ENCODE results near the gene FGD4. TPM values are rescaled to one million over a fixed set of nuclear protein-coding genes. Genes with fewer than 3 reads are reported as not detected.

The FGD4 gene
- total RNA-seq, 2 experiments from 2014 or later = 0.25 to 0.34 TPM

- Mint-ChIP-seq H3K27ac (no peak overlapping the region), H3K36me3 (ENCODE audit: low read depth) (no peaks in the 10 kb centered on the region), H3K27me3 (no peaks in the 10 kb centered on the region), H3K4me3 (no peak overlapping the region), H3K9me3 (no peaks in the 10 kb centered on the region), H3K4me1 (ENCODE audit: low read depth) (no peaks in the 10 kb centered on the region)
- DNase-seq = no peak
- no peak for ATAC-seq (ENCODE audit: poor library complexity)
- intact Hi-C loops (cut with DNase I, micrococcal nuclease) = no loop called here
- ChIA-PET POLR2A (no interaction called here), CTCF (no interaction called here)
- Histone ChIP-seq H3K4me3 (ENCODE audit: low read length) (no peak overlapping the region), H3K36me3 (ENCODE audit: insufficient read depth, low read length) (no peaks in the 10 kb centered on the region), H3K27ac (ENCODE audit: low read depth in 1 of 2, low read length in 2 of 2) (no peak overlapping the region), H3K9me3 (ENCODE audit: control insufficient read depth in 1 of 2, insufficient read depth in 1 of 2, low read length in 2 of 2) (no peaks in the 10 kb centered on the region), H3K4me1 (ENCODE audit: insufficient read depth, low read length) (no peaks in the 10 kb centered on the region), H3K27me3 (ENCODE audit: control insufficient read depth in 1 of 2, insufficient read depth in 2 of 2, low read length in 2 of 2) (peaks cover 0 to 3% of the 10 kb centered on the region in 2 experiments)
- TF ChIP-seq CTCF (IDR thresholded peaks at IDR 0.05) = no peak
Measured at GRCh38 chr12:32512379-32512778, 113.0 kb downstream of the FGD4 start.

- Mint-ChIP-seq H3K27ac (no peak overlapping the region), H3K4me3 (no peak overlapping the region), H3K4me1 (ENCODE audit: low read depth) (no peaks in the 10 kb centered on the region), H3K27me3 (no peaks in the 10 kb centered on the region), H3K9me3 (no peaks in the 10 kb centered on the region), H3K36me3 (ENCODE audit: low read depth) (no peaks in the 10 kb centered on the region)
- H3K36me3 ChIP-seq (ENCODE audit: insufficient read depth, low read length) = no peaks in the 10 kb centered on the region
- H3K4me3 ChIP-seq (ENCODE audit: low read length) = no peak overlapping the region
- H3K27ac ChIP-seq (ENCODE audit: low read depth in 1 of 2, low read length in 2 of 2) = no peak overlapping the region
- H3K9me3 ChIP-seq (ENCODE audit: control insufficient read depth in 1 of 2, insufficient read depth in 1 of 2, low read length in 2 of 2) = no peaks in the 10 kb centered on the region
- no peak for TF ChIP-seq CTCF (IDR thresholded peaks at IDR 0.05)
- DNase-seq (no peak), ATAC-seq (ENCODE audit: poor library complexity) (no peak)
- H3K4me1 ChIP-seq (ENCODE audit: insufficient read depth, low read length) = no peaks in the 10 kb centered on the region
- POLR2A ChIA-PET = no interaction called here
- CTCF ChIA-PET = no interaction called here
- intact Hi-C loops (cut with DNase I, micrococcal nuclease) = no loop called here
- peaks cover 0 to 3% of the 10 kb centered on the region in 2 experiments for H3K27me3 ChIP-seq (ENCODE audit: control insufficient read depth in 1 of 2, insufficient read depth in 2 of 2, low read length in 2 of 2)
Measured at GRCh38 chr12:32512910-32513309, 113.6 kb downstream of the FGD4 start.

GRCh38 chr12:32515137-32515873, 115.9 kb downstream of the FGD4 start:
- Histone ChIP-seq H3K4me1 (ENCODE audit: insufficient read depth, low read length) (no peaks in the 10 kb centered on the region), H3K36me3 (ENCODE audit: insufficient read depth, low read length) (no peaks in the 10 kb centered on the region), H3K27ac (ENCODE audit: low read depth in 1 of 2, low read length in 2 of 2) (no peak overlapping the region), H3K9me3 (ENCODE audit: control insufficient read depth in 1 of 2, insufficient read depth in 1 of 2, low read length in 2 of 2) (no peaks in the 10 kb centered on the region), H3K4me3 (ENCODE audit: low read length) (no peak overlapping the region), H3K27me3 (ENCODE audit: control insufficient read depth in 1 of 2, insufficient read depth in 2 of 2, low read length in 2 of 2) (no peaks in the 10 kb centered on the region)
- no peak for TF ChIP-seq CTCF (IDR thresholded peaks at IDR 0.05)
- POLR2A ChIA-PET = no interaction called here
- no peaks in the 10 kb centered on the region for H3K36me3 Mint-ChIP-seq (ENCODE audit: low read depth)
- no peaks in the 10 kb centered on the region for H3K27me3 Mint-ChIP-seq
- intact Hi-C loops (cut with DNase I, micrococcal nuclease) = no loop called here
- no peak overlapping the region for H3K27ac Mint-ChIP-seq
- ATAC-seq (ENCODE audit: poor library complexity) = no peak
- H3K9me3 Mint-ChIP-seq = no peaks in the 10 kb centered on the region
- no peak for DNase-seq
- H3K4me1 Mint-ChIP-seq (ENCODE audit: low read depth) = no peaks in the 10 kb centered on the region
- CTCF ChIA-PET = no interaction called here
- no peak overlapping the region for H3K4me3 Mint-ChIP-seq
